H1 (cell line): Measurements from ENCODE around the gene MPRIP. TPM values are rescaled to one million over a fixed set of nuclear protein-coding genes. Genes with fewer than 3 reads are reported as not detected.

ENCODE experiments used
- CTCF ChIA-PET: fragments of 300-600 bp; sonication (Branson Sonifier 250); formaldehyde crosslinking; loops from one replicate; lab custom pipeline; 2021; ENCODE audit not compliant: partially characterized antibody; lab: Charles Lee
- POLR2A ChIA-PET: fragments of 300-600 bp; sonication (Branson Sonifier 250); formaldehyde crosslinking; loops from one replicate; lab custom pipeline; 2021; ENCODE audit warnings: inconsistent platforms; ENCODE audit not compliant: partially characterized antibody; lab: Charles Lee
- DNase-seq, 2 experiments: peaks; one replicate each; pipeline versions ENCODE4 v3.0.0 to v3.0.0-alpha.2; 2010 to 2022; ENCODE audit warnings: low spot score in 2 of 2, low read depth in 1 of 2, mixed read lengths in 1 of 2
- FAIRE-seq: peaks from 2 replicates; lab custom pipeline; 2011; peaks lifted over from hg19 to GRCh38; lab: Jason Lieb, UNC
- H2AFZ ChIP-seq: 2 replicates; pipeline ENCODE4 v1.8.1; 2012; ENCODE audit warnings: low read length, inconsistent platforms
- H2AK5ac ChIP-seq: 2 replicates; pipeline ENCODE4 v1.6.1; 2013; ENCODE audit warnings: low read depth, low read length
- H2BK120ac ChIP-seq: replicated peaks from 2 replicates; pipeline ENCODE3; 2013; ENCODE audit warnings: low read depth, low read length, inconsistent platforms
- H2BK12ac ChIP-seq: 2 replicates; pipeline ENCODE4 v1.6.1; 2013; ENCODE audit warnings: low read depth, low read length
- H2BK15ac ChIP-seq: 2 replicates; pipeline ENCODE4 v1.6.1; 2013; ENCODE audit warnings: low read length
- H2BK20ac ChIP-seq: 2 replicates; pipeline ENCODE4 v1.6.1; 2013; ENCODE audit warnings: low read length
- H2BK5ac ChIP-seq: 2 replicates; pipeline ENCODE4 v1.6.1; 2013; ENCODE audit warnings: low read depth, low read length
- H3K14ac ChIP-seq: 2 replicates; pipeline ENCODE4 v1.6.1; 2013; ENCODE audit warnings: inconsistent platforms; ENCODE audit not compliant: insufficient read length
- H3K18ac ChIP-seq: 2 replicates; pipeline ENCODE4 v1.6.1; 2013; ENCODE audit warnings: low read length; ENCODE audit errors: extremely low read depth
- H3K23ac ChIP-seq: 2 replicates; pipeline ENCODE4 v1.6.1; 2013; ENCODE audit warnings: inconsistent platforms; ENCODE audit not compliant: insufficient read length
- H3K23me2 ChIP-seq: 2 replicates; pipeline ENCODE4 v1.6.1; 2013; ENCODE audit warnings: low read depth, low read length
- H3K27ac ChIP-seq: 2 replicates; pipeline ENCODE4 v1.6.1; 2011; ENCODE audit warnings: low read depth, low read length, inconsistent platforms
- H3K27me3 ChIP-seq, 4 experiments: replicated peaks in 1 of 4; 1 replicate in 1 of 4; 2 replicates in 3 of 4; pipeline versions ENCODE4 v1.6.1 to v1.8.1; 2011 to 2013; ENCODE audit warnings: low read length in 3 of 4, mild to moderate bottlenecking in 3 of 4, inconsistent platforms in 2 of 4, mixed read lengths in 2 of 4, moderate library complexity in 1 of 4; ENCODE audit not compliant: control insufficient read depth in 3 of 4, insufficient read depth in 3 of 4; ENCODE audit errors: extremely low read depth in 1 of 4
- H3K36me3 ChIP-seq, 4 experiments: 2 replicates each; pipeline versions ENCODE4 v1.6.1 to v1.8.1; 2011 to 2013; ENCODE audit warnings: mild to moderate bottlenecking in 4 of 4, low read length in 3 of 4, moderate library complexity in 2 of 4, control low read depth in 1 of 4, inconsistent platforms in 1 of 4; ENCODE audit not compliant: insufficient read depth in 4 of 4, control insufficient read depth in 2 of 4
- H3K4ac ChIP-seq: replicated peaks from 2 replicates; pipeline ENCODE3; 2013; ENCODE audit warnings: low read length, low read depth, mixed read lengths, inconsistent platforms; ENCODE audit not compliant: insufficient read length
- H3K4me1 ChIP-seq, 4 experiments: replicated peaks in 1 of 4; 1 replicate in 1 of 4; 2 replicates in 3 of 4; pipeline versions ENCODE4 v1.6.1 to v1.8.1; 2011 to 2013; ENCODE audit warnings: low read length in 3 of 4, inconsistent platforms in 2 of 4, mixed read lengths in 1 of 4; ENCODE audit not compliant: insufficient read depth in 4 of 4, control insufficient read depth in 3 of 4
- H3K4me2 ChIP-seq, 2 experiments: 2 replicates each; pipeline versions ENCODE4 v1.6.1 to v1.8.1; 2011 to 2013; ENCODE audit warnings: low read depth in 2 of 2, low read length in 2 of 2, control low read depth in 1 of 2, inconsistent platforms in 1 of 2, mild to moderate bottlenecking in 1 of 2; ENCODE audit not compliant: insufficient read depth in 1 of 2
- H3K4me3 ChIP-seq, 4 experiments: fragments of 200-600, 300-600 bp in 1 of 4; sonication (generic), shearing (Covaris generic), sonication (Bioruptor Twin) in 1 of 4; 2 replicates each; pipeline versions ENCODE4 v1.5.1 to v1.8.1; 2011 to 2016; ENCODE audit warnings: low read length in 4 of 4, low read depth in 3 of 4, control low read depth in 2 of 4, inconsistent platforms in 2 of 4, mild to moderate bottlenecking in 2 of 4, mixed read lengths in 1 of 4, moderate library complexity in 1 of 4; ENCODE audit not compliant: insufficient read depth in 2 of 4; ENCODE audit errors: extremely low read depth in 1 of 4
- H3K56ac ChIP-seq: replicated peaks from 2 replicates; pipeline ENCODE3; 2013; ENCODE audit warnings: low read depth, mild to moderate bottlenecking, mixed read lengths, low read length, inconsistent platforms; ENCODE audit not compliant: insufficient read length
- H3K79me1 ChIP-seq: 2 replicates; pipeline ENCODE4 v1.6.1; 2013; ENCODE audit warnings: low read depth, low read length, control low read depth
- H3K79me2 ChIP-seq, 2 experiments: 2 replicates each; pipeline versions ENCODE4 v1.6.1 to v1.8.1; 2012 to 2013; ENCODE audit warnings: low read length in 2 of 2, mild to moderate bottlenecking in 2 of 2, inconsistent platforms in 1 of 2; ENCODE audit not compliant: insufficient read depth in 2 of 2, control insufficient read depth in 1 of 2
- H3K9ac ChIP-seq, 4 experiments: replicated peaks in 1 of 4; 1 replicate in 1 of 4; 2 replicates in 3 of 4; pipeline versions ENCODE4 v1.6.1 to v1.8.1; 2011 to 2013; ENCODE audit warnings: low read depth in 3 of 4, low read length in 3 of 4, control low read depth in 2 of 4, mild to moderate bottlenecking in 2 of 4, moderate library complexity in 2 of 4, inconsistent platforms in 1 of 4; ENCODE audit errors: extremely low read depth in 1 of 4
- H3K9me3 ChIP-seq, 2 experiments: 2 replicates each; pipeline versions ENCODE4 v1.6.1 to v1.8.1; 2012 to 2013; ENCODE audit warnings: mild to moderate bottlenecking in 2 of 2, moderate library complexity in 2 of 2, control low read depth in 1 of 2, inconsistent platforms in 1 of 2, low read depth in 1 of 2, low read length in 1 of 2, mixed read lengths in 1 of 2; ENCODE audit not compliant: insufficient read depth in 2 of 2
- H4K20me1 ChIP-seq, 2 experiments: replicated peaks in 1 of 2; 2 replicates each; pipeline versions ENCODE3 to v1.8.1; 2011 to 2013; ENCODE audit warnings: inconsistent platforms in 2 of 2, low read length in 2 of 2, mild to moderate bottlenecking in 1 of 2; ENCODE audit not compliant: insufficient read depth in 2 of 2, control insufficient read depth in 1 of 2
- H4K5ac ChIP-seq: 2 replicates; pipeline ENCODE4 v1.6.1; 2013; ENCODE audit warnings: low read length, low read depth, mixed read lengths, inconsistent platforms; ENCODE audit not compliant: insufficient read length
- H4K8ac ChIP-seq: 2 replicates; pipeline ENCODE4 v1.8.0; 2013; ENCODE audit warnings: mild to moderate bottlenecking, moderate library complexity, low read length, inconsistent platforms; ENCODE audit not compliant: insufficient read depth; ENCODE audit errors: extremely low read depth
- H4K91ac ChIP-seq: replicated peaks from 2 replicates; pipeline ENCODE3; 2013; ENCODE audit warnings: low read length, mixed read lengths, inconsistent platforms; ENCODE audit not compliant: insufficient read length
- CBX5 ChIP-seq: fragments of 300-800, 300-1000 bp; sonication (generic); IDR thresholded peaks from 2 replicates; pipeline ENCODE4 v1.7.1; 2016; ENCODE audit warnings: antibody characterized with exemption, low read length, low read depth
- GABPA ChIP-seq: IDR thresholded peaks from 2 replicates; pipeline ENCODE4 v1.6.1; 2011; ENCODE audit warnings: mild to moderate bottlenecking, low read length, moderate library complexity, borderline replicate concordance; ENCODE audit not compliant: insufficient read depth
- KDM5A ChIP-seq: fragments of 200-600 bp; IDR thresholded peaks from 2 replicates; pipeline ENCODE4 v1.7.1; 2012; ENCODE audit warnings: mild to moderate bottlenecking, low read length, inconsistent platforms, mixed read lengths
- PHF8 ChIP-seq: fragments of 200-600 bp; sonication (generic); conservative IDR thresholded peaks from 2 replicates; pipeline ENCODE4 v1.7.1; 2012; ENCODE audit warnings: low read depth, mild to moderate bottlenecking, inconsistent platforms, low read length, moderate library complexity
- POLR2A ChIP-seq, 2 experiments: IDR thresholded peaks; 1 replicate in 1 of 2; 2 replicates in 1 of 2; pipeline ENCODE4 v1.6.1; 2011; ENCODE audit warnings: low read depth in 2 of 2, low read length in 2 of 2, mild to moderate bottlenecking in 2 of 2; ENCODE audit errors: control extremely low read depth in 1 of 2
- RFX5 ChIP-seq: IDR thresholded peaks from 2 replicates; pipeline ENCODE4 v1.6.1; 2011; ENCODE audit warnings: low read depth, low read length, improper control_type of control experiment, borderline replicate concordance
- RNF2 ChIP-seq: fragments of 200-900, 300-1000 bp; sonication (generic); IDR thresholded peaks from 2 replicates; pipeline ENCODE4 v1.7.1; 2016; ENCODE audit warnings: borderline replicate concordance, low read depth, mild to moderate bottlenecking, antibody characterized with exemption, low read length; ENCODE audit not compliant: poor library complexity, severe bottlenecking; ENCODE audit errors: missing control alignments
- TBP ChIP-seq: IDR thresholded peaks from 2 replicates; pipeline ENCODE4 v1.6.1; 2011; ENCODE audit warnings: low read depth, low read length, improper control_type of control experiment
- TEAD4 ChIP-seq: IDR thresholded peaks from 2 replicates; pipeline ENCODE4 v1.6.1; 2012; ENCODE audit warnings: low read depth, low read length, inconsistent platforms, mixed read lengths
- WGBS, 2 experiments: shearing (Covaris generic) in 1 of 2; methylation state at CpG; one replicate each; pipeline versions ENCODE4 v1.1.6 to v1.1.7; 2013 to 2015; ENCODE audit warnings: low lambda C conversion rate in 2 of 2, mixed read lengths in 2 of 2, inconsistent platforms in 1 of 2, low coverage in 1 of 2, missing lambda C conversion rate in 1 of 2; ENCODE audit not compliant: insufficient replicate concordance in 2 of 2, insufficient coverage in 1 of 2, insufficient read length in 1 of 2; ENCODE audit errors: extremely low coverage in 1 of 2, missing lambda C conversion rate in 1 of 2; 5-methylcytosine and 5-hydroxymethylcytosine counted together
- polyA plus RNA-seq, 7 experiments: library from polyadenylated mRNA; depleted of rRNA in 3 of 7; stranded (reverse) in 5 of 7; unstranded in 2 of 7; fragments of >200 nt in 5 of 7; fragments of 200-250 nt in 2 of 7; gene quantifications; 1 replicate in 5 of 7; 2 replicates in 1 of 7; 4 replicates in 1 of 7; pipeline versions ENCODE4 v1.2.1 to v1.2.3, GENCODE V29; 2011 to 2013; ENCODE audit warnings: missing spikeins in 2 of 7, mixed read lengths in 2 of 7
- total RNA-seq: library from RNA; stranded (reverse); fragmentation: NEBNext Ultra II Directional; extraction: Animal tissue kit (Norgen Biotek cat#: 25700); gene quantifications from 2 replicates; pipeline ENCODE4 v1.2.1, GENCODE V29; 2021

MPRIP gene
- total and polyA plus RNA-seq, 2 of the 8 experiments (the other 6 are each of a cell fraction or from before 2014, with no cell fraction given): 48.6 to 146 TPM

DNA sequence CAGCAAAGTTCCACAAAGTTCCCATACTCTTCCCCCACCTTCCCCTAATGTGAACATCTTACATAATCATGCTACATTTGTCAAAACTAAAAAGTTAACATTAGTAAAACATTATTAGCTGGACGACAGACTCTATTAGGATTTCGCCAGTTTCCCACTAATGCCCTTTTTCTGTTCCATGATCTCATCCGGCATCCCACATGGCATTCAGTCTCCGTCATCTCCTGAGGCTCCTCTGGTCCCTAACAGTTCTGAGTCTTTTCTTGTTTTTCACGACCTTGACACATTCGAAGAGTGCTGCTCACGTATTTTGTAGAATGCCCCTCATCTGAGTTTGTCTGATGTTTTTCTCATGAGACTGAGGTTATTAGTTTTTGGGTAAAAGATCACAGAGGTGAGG, 8.8 kb upstream of the MPRIP start:
- no peak overlapping the region for H3K4me2 ChIP-seq
- H2BK15ac ChIP-seq: no peak overlapping the region
- H3K4ac ChIP-seq: no peak overlapping the region
- H3K14ac ChIP-seq: no peak overlapping the region
- no peak overlapping the region for H3K56ac ChIP-seq
- H3K79me2 ChIP-seq: no peaks in the 10 kb centered on the region
- H3K27me3 ChIP-seq: no peaks in the 10 kb centered on the region; a peak in 1 of 7 replicates
- H3K18ac ChIP-seq: no peak overlapping the region
- H2BK20ac ChIP-seq: no peak overlapping the region
- H3K4me1 ChIP-seq: peaks cover 5 to 18% (median 10%) of the 10 kb centered on the region in 4 experiments
- ChIA-PET POLR2A (no interaction called here), CTCF (interaction anchor here (0.6 to 1.4 kb wide), 4 partner anchors 8 to 163 kb away, joined by 3 to 5 read pairs (median 4); no protein-coding TSS in a partner anchor)
- H3K23me2 ChIP-seq: no peaks in the 10 kb centered on the region; the same call in 1 of the 2 replicates
- no peak overlapping the region for H3K4me3 ChIP-seq
- H2BK12ac ChIP-seq: no peak overlapping the region
- H3K23ac ChIP-seq: no peak overlapping the region
- TF ChIP-seq PHF8 (no peak), RNF2 (no peak), CBX5 (no peak), RFX5 (no peak), TBP (no peak), GABPA (no peak), KDM5A (no peak), POLR2A (IDR thresholded peaks at IDR 0.05; ENCODE audit: control extremely low read depth in 1 of 2, low read depth in 2 of 2, low read length in 2 of 2) (no peak), TEAD4 (no peak)
- no peak overlapping the region for H4K91ac ChIP-seq
- H2BK120ac ChIP-seq: no peak overlapping the region
- H2AK5ac ChIP-seq: no peak overlapping the region
- no peak overlapping the region for H3K9ac ChIP-seq
- H3K79me1 ChIP-seq: no peaks in the 10 kb centered on the region
- no peaks in the 10 kb centered on the region for H4K20me1 ChIP-seq
- 91% methylated on average over 7 of the region's 7 CpGs; no CpG with 5 or more reads in 1 of the 2 experiments for WGBS, 2 experiments
- FAIRE-seq (no peak), DNase-seq (no peak)
- no peaks in the 10 kb centered on the region for H3K9me3 ChIP-seq
- no peak overlapping the region for H4K8ac ChIP-seq
- H3K27ac ChIP-seq: no peak overlapping the region
- no peak overlapping the region for H2AFZ ChIP-seq
- H2BK5ac ChIP-seq: no peak overlapping the region
- H4K5ac ChIP-seq: no peak overlapping the region
- H3K36me3 ChIP-seq: no peaks in the 10 kb centered on the region
